ENCODE data around the gene PMEL. TPM values are rescaled to one million over a fixed set of nuclear protein-coding genes. Genes with fewer than 3 reads are reported as not detected.

Gene PMEL
- total and polyA plus RNA-seq, 2 of the 8 experiments (the other 6 are each of a cell fraction or from before 2014, with no cell fraction given), result 120 to 382 TPM

DNA sequence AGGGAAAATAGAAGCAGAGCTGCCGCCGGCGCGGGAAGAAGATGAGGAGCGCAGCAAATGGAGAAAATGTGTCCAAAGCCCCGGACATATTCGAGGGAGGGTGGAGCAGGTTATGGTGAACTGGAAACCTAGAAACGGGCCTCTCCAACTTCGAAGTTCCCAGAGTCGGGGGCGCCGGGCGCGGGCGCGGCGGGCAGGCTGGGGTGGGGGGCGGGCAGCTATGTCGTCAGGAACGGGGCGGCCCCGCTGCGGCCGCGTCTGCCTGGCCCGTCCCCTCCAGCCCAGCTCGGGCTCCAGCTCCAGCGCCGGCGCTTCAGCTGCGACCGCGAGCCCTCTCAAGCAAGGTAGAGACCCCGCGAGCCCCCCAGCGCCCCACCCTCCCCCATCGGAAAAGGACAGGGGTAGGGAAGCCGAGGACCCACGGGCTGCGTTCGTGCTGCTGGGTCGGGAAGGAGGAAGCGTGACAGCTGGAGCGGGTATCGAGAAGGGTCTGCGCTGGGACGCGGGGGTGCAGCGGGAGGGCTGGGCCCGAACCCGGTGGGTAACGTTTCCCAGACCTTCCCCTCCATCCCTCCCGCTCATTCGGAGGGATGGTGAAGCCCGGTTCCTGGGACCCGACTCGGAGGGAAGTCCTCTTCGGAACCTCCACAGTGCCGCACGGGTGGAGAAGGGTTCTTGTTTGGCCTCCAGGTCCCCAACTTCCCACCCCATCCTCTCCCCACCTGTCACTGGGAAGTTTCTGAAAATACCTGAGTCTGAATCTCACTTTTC is 33.9 kb downstream of the PMEL start (continued):
- TF ChIP-seq E2F6 (IDR thresholded peaks at IDR 0.05) (peak; percentile 42; the same call in 1 of the 2 replicates), GABPA (IDR thresholded peaks at IDR 0.05; ENCODE audit: borderline replicate concordance, insufficient read depth, low read length) (no peak), TAF1 (IDR thresholded peaks at IDR 0.05; ENCODE audit: low read depth, low read length) (0 out of 2 replicates have a peak, but pooled peaks have one; percentile 18), EZH2 (IDR thresholded peaks at IDR 0.05; ENCODE audit: low read depth, low read length, severe bottlenecking) (no peak)

Measured in H1 (cell line).